WTC11 (cell line): ENCODE data around the gene PXN. TPM values are rescaled to one million over a fixed set of nuclear protein-coding genes. Genes with fewer than 3 reads are reported as not detected.

ENCODE experiments used
- ATAC-seq: fragments of 200-7000 bp; cut with Tn5 transposase; 2 replicates; pipeline ENCODE4 v1.10.0; 2021; ENCODE audit warnings: mild to moderate bottlenecking, moderate library complexity
- CTCF ChIA-PET: fragments of 300-600 bp; sonication (Branson Sonifier 250); formaldehyde crosslinking; loops from one replicate; lab custom pipeline; 2021; ENCODE audit warnings: antibody characterized with exemption; lab: Charles Lee
- POLR2A ChIA-PET: fragments of 350-600 bp; sonication (Branson Sonifier 250); formaldehyde crosslinking; loops from one replicate; lab custom pipeline; 2021; ENCODE audit warnings: antibody characterized with exemption; lab: Charles Lee
- DNase-seq: peaks from one replicate; pipeline ENCODE4 v3.0.0; 2021; ENCODE audit warnings: low spot score
- H3K27ac Mint-ChIP-seq: 2 replicates; pipeline ENCODE4 v1.8.0; 2021; ENCODE audit warnings: mixed read lengths
- H3K27me3 Mint-ChIP-seq: 2 replicates; pipeline ENCODE4 v1.8.0; 2021; ENCODE audit warnings: low read depth, mild to moderate bottlenecking, moderate library complexity, mixed read lengths
- H3K36me3 Mint-ChIP-seq: 2 replicates; pipeline ENCODE4 v1.8.0; 2021; ENCODE audit warnings: mixed read lengths
- H3K4me1 Mint-ChIP-seq: 2 replicates; pipeline ENCODE4 v1.8.0; 2022; ENCODE audit warnings: mixed read lengths
- H3K4me3 Mint-ChIP-seq: 2 replicates; pipeline ENCODE4 v1.8.0; 2021; ENCODE audit warnings: mild to moderate bottlenecking, moderate library complexity, mixed read lengths
- H3K9me3 Mint-ChIP-seq: 2 replicates; pipeline ENCODE4 v1.8.0; 2021; ENCODE audit warnings: mixed read lengths
- CREB1 ChIP-seq: sonication (generic); formaldehyde crosslinking; IDR thresholded peaks from 2 replicates; pipeline ENCODE4 v1.8.0; 2023; ENCODE audit warnings: mild to moderate bottlenecking, missing genetic modification reagents
- FOXK1 ChIP-seq: sonication (generic); formaldehyde crosslinking; IDR thresholded peaks from 2 replicates; pipeline ENCODE4 v1.8.0; 2022; ENCODE audit warnings: mild to moderate bottlenecking, moderate library complexity, missing genetic modification reagents
- GRHL2 ChIP-seq: fragments of 250-450 bp; sonication (Bioruptor Pico); IDR thresholded peaks from 2 replicates; pipeline ENCODE4 v1.8.0; 2022; ENCODE audit warnings: mild to moderate bottlenecking, moderate library complexity; ENCODE audit not compliant: insufficient replicate concordance, severe bottlenecking
- HMGA2 ChIP-seq: fragments of 250-450 bp; sonication (Bioruptor Pico); IDR thresholded peaks from 2 replicates; pipeline ENCODE4 v1.4.0; 2021; ENCODE audit warnings: mild to moderate bottlenecking, moderate library complexity
- IRF2 ChIP-seq: sonication (generic); formaldehyde crosslinking; IDR thresholded peaks from 2 replicates; pipeline ENCODE4 v1.8.0; 2022; ENCODE audit warnings: low read depth, missing genetic modification reagents, borderline replicate concordance
- SMAD3 ChIP-seq: sonication (generic); formaldehyde crosslinking; IDR thresholded peaks from 2 replicates; pipeline ENCODE4 v1.8.0; 2022; ENCODE audit warnings: missing genetic modification reagents, mild to moderate bottlenecking, borderline replicate concordance
- TEAD1 ChIP-seq: sonication (generic); formaldehyde crosslinking; IDR thresholded peaks from 2 replicates; pipeline ENCODE4 v1.8.0; 2022; ENCODE audit warnings: mild to moderate bottlenecking, missing genetic modification reagents
- TEAD4 ChIP-seq: sonication (generic); formaldehyde crosslinking; IDR thresholded peaks from 2 replicates; pipeline ENCODE4 v1.8.0; 2022; ENCODE audit warnings: mild to moderate bottlenecking, missing genetic modification reagents
- ZNF219 ChIP-seq: sonication (generic); formaldehyde crosslinking; IDR thresholded peaks from 2 replicates; pipeline ENCODE4 v1.8.0; 2023; ENCODE audit warnings: missing genetic modification reagents, mild to moderate bottlenecking, borderline replicate concordance
- ZNF671 ChIP-seq: fragments of 250-450 bp; sonication (Bioruptor Pico); IDR thresholded peaks from 2 replicates; pipeline ENCODE4 v1.8.0; 2021; ENCODE audit warnings: mild to moderate bottlenecking
- total RNA-seq: library from RNA; stranded (reverse); gene quantifications from 3 replicates; pipeline ENCODE4 v1.2.3, GENCODE V29; 2021
- TF ChIP-seq, protein P1 (sequence below): sonication (generic); formaldehyde crosslinking; IDR thresholded peaks from 2 replicates; pipeline ENCODE4 v1.8.1; 2023; ENCODE audit warnings: mild to moderate bottlenecking, missing genetic modification reagents, moderate library complexity
- TF ChIP-seq, protein P2 (sequence below): fragments of 200-600 bp; IDR thresholded peaks from 2 replicates; pipeline ENCODE4 v1.8.0; 2022; ENCODE audit warnings: antibody characterized with exemption
- TF ChIP-seq, protein P3 (sequence below): sonication (generic); formaldehyde crosslinking; IDR thresholded peaks from 2 replicates; pipeline ENCODE4 v1.8.1; 2023; ENCODE audit warnings: mild to moderate bottlenecking, missing genetic modification reagents
- TF ChIP-seq, protein P4 (sequence below): sonication (generic); formaldehyde crosslinking; conservative IDR thresholded peaks from 2 replicates; pipeline ENCODE4 v1.8.1; 2023; ENCODE audit warnings: mild to moderate bottlenecking, low read depth, missing genetic modification reagents, moderate library complexity
- TF ChIP-seq, protein P5 (sequence below): sonication (generic); formaldehyde crosslinking; IDR thresholded peaks from 2 replicates; pipeline ENCODE4 v1.8.1; 2022; ENCODE audit warnings: low read depth, missing genetic modification reagents, borderline replicate concordance

The PXN gene
- total RNA-seq, 1 experiment from 2014 or later, result 132 TPM

DNA sequence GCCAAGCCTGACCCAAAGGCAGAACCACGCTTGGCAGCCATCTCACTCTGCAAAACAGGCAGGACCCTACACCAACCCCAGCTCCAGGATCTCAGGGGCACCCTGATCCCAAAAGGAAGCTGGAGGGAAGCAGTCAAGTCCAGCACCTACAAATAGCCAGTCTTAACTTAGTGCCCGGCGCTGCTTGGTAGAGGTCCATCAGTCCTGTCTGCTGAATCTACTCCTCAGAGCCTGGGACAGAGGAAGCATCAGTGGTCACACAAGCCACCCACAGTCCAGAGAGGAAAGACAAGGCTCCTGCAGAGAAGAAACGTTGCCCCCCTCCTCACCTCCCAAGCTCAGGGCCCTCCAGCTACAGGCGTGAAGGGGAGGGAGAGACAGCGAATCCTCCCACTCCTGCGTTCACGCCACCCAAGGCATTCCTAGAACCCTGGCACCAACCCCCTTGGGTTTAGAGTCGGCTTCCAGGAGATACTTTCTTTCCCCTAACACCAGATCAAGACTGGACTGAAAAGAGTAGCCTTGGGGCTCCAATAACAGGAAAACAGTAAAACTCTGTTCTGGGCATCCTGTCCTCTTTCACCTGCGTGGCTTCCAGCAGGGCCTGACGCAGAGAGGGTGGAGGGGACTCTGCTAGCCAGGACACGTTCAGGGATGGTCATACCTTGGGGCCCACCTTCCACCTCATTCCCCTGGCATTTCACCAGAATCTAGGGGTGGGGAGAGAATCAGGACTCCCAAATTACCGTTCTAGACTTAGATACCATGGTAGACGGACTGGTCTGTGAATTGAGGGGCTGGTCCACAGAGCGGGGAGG is 1.2 kb downstream of the PXN start (continued):
- TF ChIP-seq, protein P1, sequence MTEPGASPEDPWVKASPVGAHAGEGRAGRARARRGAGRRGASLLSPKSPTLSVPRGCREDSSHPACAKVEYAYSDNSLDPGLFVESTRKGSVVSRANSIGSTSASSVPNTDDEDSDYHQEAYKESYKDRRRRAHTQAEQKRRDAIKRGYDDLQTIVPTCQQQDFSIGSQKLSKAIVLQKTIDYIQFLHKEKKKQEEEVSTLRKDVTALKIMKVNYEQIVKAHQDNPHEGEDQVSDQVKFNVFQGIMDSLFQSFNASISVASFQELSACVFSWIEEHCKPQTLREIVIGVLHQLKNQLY, result no peak
- TF ChIP-seq, protein P2, sequence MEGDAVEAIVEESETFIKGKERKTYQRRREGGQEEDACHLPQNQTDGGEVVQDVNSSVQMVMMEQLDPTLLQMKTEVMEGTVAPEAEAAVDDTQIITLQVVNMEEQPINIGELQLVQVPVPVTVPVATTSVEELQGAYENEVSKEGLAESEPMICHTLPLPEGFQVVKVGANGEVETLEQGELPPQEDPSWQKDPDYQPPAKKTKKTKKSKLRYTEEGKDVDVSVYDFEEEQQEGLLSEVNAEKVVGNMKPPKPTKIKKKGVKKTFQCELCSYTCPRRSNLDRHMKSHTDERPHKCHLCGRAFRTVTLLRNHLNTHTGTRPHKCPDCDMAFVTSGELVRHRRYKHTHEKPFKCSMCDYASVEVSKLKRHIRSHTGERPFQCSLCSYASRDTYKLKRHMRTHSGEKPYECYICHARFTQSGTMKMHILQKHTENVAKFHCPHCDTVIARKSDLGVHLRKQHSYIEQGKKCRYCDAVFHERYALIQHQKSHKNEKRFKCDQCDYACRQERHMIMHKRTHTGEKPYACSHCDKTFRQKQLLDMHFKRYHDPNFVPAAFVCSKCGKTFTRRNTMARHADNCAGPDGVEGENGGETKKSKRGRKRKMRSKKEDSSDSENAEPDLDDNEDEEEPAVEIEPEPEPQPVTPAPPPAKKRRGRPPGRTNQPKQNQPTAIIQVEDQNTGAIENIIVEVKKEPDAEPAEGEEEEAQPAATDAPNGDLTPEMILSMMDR, result no peak

DNA sequence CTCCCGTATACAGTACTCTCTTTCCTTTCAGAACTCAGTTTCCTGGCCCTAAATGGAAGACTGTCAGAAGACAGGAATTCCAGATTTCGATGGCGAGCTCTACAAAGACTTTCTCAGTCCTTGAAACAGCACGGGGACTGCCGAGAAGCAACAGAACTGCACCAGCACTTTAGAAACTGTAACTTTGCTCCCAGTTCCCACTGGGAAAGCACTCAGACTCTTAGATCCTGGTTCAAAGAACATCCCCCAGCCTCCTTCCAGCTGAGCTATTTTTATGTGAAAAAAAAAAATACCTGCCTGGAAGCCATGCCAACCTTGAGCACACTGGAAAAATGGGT is 1.8 kb downstream of the PXN start:
- no peaks in the 10 kb centered on the region for H3K27me3 Mint-ChIP-seq
- no peaks in the 10 kb centered on the region for H3K9me3 Mint-ChIP-seq
- no peak for ATAC-seq
- DNase-seq, result no peak
- peak overlapping the region; percentile 69 for H3K27ac Mint-ChIP-seq
- peak overlapping the region; percentile 83 for H3K4me3 Mint-ChIP-seq
- peaks cover 62% of the 10 kb centered on the region for H3K4me1 Mint-ChIP-seq
- ChIA-PET POLR2A (interaction anchor here (1.0 to 12.0 kb wide), 4 partner anchors 26 to 63 kb away, joined by 3 to 198 read pairs (median 14); partner anchors contain the start of gene RPLP0), CTCF (interaction anchor here (1.0 to 22.1 kb wide), 6 partner anchors 9 to 62 kb away, joined by 3 to 717 read pairs (median 62); partner anchors contain the start of genes RNU4-2, RPLP0 and SIRT4)
- no peaks in the 10 kb centered on the region for H3K36me3 Mint-ChIP-seq
- TF ChIP-seq TEAD4 (CRISPR knock-in tag) (no peak), IRF2 (no peak), ZNF219 (CRISPR knock-in tag) (no peak), ZNF671 (CRISPR knock-in tag) (no peak), GRHL2 (CRISPR knock-in tag) (no peak), TEAD1 (no peak), HMGA2 (CRISPR knock-in tag) (no peak), SMAD3 (no peak), CREB1 (no peak), FOXK1 (CRISPR knock-in tag) (no peak)
- TF ChIP-seq, protein P3, sequence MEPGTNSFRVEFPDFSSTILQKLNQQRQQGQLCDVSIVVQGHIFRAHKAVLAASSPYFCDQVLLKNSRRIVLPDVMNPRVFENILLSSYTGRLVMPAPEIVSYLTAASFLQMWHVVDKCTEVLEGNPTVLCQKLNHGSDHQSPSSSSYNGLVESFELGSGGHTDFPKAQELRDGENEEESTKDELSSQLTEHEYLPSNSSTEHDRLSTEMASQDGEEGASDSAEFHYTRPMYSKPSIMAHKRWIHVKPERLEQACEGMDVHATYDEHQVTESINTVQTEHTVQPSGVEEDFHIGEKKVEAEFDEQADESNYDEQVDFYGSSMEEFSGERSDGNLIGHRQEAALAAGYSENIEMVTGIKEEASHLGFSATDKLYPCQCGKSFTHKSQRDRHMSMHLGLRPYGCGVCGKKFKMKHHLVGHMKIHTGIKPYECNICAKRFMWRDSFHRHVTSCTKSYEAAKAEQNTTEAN (CRISPR knock-in tag), result no peak
- TF ChIP-seq, protein P4, sequence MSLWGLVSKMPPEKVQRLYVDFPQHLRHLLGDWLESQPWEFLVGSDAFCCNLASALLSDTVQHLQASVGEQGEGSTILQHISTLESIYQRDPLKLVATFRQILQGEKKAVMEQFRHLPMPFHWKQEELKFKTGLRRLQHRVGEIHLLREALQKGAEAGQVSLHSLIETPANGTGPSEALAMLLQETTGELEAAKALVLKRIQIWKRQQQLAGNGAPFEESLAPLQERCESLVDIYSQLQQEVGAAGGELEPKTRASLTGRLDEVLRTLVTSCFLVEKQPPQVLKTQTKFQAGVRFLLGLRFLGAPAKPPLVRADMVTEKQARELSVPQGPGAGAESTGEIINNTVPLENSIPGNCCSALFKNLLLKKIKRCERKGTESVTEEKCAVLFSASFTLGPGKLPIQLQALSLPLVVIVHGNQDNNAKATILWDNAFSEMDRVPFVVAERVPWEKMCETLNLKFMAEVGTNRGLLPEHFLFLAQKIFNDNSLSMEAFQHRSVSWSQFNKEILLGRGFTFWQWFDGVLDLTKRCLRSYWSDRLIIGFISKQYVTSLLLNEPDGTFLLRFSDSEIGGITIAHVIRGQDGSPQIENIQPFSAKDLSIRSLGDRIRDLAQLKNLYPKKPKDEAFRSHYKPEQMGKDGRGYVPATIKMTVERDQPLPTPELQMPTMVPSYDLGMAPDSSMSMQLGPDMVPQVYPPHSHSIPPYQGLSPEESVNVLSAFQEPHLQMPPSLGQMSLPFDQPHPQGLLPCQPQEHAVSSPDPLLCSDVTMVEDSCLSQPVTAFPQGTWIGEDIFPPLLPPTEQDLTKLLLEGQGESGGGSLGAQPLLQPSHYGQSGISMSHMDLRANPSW (CRISPR knock-in tag), result no peak
- TF ChIP-seq, protein P5, sequence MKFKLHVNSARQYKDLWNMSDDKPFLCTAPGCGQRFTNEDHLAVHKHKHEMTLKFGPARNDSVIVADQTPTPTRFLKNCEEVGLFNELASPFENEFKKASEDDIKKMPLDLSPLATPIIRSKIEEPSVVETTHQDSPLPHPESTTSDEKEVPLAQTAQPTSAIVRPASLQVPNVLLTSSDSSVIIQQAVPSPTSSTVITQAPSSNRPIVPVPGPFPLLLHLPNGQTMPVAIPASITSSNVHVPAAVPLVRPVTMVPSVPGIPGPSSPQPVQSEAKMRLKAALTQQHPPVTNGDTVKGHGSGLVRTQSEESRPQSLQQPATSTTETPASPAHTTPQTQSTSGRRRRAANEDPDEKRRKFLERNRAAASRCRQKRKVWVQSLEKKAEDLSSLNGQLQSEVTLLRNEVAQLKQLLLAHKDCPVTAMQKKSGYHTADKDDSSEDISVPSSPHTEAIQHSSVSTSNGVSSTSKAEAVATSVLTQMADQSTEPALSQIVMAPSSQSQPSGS (CRISPR knock-in tag), result no peak
